Measurements from ENCODE around the gene ZSCAN21. TPM values are rescaled to one million over a fixed set of nuclear protein-coding genes. Genes with fewer than 3 reads are reported as not detected.

The ZSCAN21 gene
- total and polyA plus RNA-seq, 11 donors: 4.4 to 12.1 (median 7.2) TPM

DNA sequence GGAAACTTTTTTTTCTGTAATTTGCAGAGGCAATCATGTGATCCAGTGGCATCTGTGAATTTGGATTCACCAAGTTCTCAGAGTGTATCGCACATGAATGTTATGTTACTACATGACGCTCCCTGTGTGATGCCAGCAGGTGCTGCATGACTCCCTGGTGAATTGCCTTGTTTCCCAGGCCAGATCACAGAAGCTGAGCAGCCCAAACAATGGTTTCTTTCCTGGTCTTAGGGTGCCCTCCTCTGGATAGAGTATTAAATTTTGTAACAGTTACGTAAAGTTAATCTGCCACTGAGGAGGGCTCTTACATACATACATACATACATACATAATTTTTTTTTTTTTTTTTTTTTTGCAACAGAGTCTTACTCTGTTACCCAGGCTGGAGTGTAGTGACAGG, 3.6 kb downstream of the ZSCAN21 start:
- no peaks in the 10 kb centered on the region for H3K27me3 ChIP-seq
- WGBS, 4 donors: 49 to 69% (median 59%) methylated on average over 3 of the region's 3 CpGs
- no peak overlapping the region for H3K4me3 ChIP-seq
- intact Hi-C loops (cut with DNase I): loop anchor here in 7 of 10 donors (5.0 to 10.0 kb wide), 5 partner anchors 56 to 138 kb away; partner anchors contain the start of genes TRIM4 (in 2 of the 7) and AZGP1 (in 1 of the 7)
- TF ChIP-seq, protein P1, sequence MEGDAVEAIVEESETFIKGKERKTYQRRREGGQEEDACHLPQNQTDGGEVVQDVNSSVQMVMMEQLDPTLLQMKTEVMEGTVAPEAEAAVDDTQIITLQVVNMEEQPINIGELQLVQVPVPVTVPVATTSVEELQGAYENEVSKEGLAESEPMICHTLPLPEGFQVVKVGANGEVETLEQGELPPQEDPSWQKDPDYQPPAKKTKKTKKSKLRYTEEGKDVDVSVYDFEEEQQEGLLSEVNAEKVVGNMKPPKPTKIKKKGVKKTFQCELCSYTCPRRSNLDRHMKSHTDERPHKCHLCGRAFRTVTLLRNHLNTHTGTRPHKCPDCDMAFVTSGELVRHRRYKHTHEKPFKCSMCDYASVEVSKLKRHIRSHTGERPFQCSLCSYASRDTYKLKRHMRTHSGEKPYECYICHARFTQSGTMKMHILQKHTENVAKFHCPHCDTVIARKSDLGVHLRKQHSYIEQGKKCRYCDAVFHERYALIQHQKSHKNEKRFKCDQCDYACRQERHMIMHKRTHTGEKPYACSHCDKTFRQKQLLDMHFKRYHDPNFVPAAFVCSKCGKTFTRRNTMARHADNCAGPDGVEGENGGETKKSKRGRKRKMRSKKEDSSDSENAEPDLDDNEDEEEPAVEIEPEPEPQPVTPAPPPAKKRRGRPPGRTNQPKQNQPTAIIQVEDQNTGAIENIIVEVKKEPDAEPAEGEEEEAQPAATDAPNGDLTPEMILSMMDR (IDR thresholded peaks at IDR 0.05): peak in 6 of 12 donors; percentile 6 to 32 (median 24)
- no peak for TF ChIP-seq POLR2A (IDR thresholded peaks at IDR 0.05)
- peak in 3 of 4 donors; percentile 18 to 30 (median 29) for ATAC-seq
- H3K36me3 ChIP-seq: peaks cover 0 to 34% (median 17%) of the 10 kb centered on the region in 9 donors
- H3K9me3 ChIP-seq: no peaks in the 10 kb centered on the region
- peak overlapping the region in 1 of 12 donors; percentile 4 for H3K27ac ChIP-seq
- peak in 1 of 5 donors; percentile 13 for DNase-seq
- H3K4me1 ChIP-seq: peaks cover 0 to 19% (median 7%) of the 10 kb centered on the region in 12 donors

DNA sequence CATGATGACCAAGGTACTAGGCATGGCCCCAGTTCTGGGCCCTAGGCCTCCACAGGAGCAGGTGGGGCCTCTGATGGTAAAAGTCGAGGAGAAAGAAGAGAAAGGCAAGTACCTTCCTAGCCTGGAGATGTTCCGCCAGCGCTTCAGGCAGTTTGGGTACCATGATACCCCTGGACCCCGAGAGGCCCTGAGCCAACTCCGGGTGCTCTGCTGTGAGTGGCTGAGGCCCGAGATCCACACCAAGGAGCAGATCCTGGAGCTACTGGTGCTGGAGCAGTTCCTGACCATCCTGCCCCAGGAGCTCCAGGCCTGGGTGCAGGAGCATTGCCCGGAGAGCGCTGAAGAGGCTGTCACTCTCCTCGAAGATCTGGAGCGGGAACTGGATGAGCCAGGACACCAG, 7.4 kb downstream of the ZSCAN21 start:
- ATAC-seq: no peak
- no peaks in the 10 kb centered on the region for H3K9me3 ChIP-seq
- H3K36me3 ChIP-seq: peaks cover 0 to 69% (median 50%) of the 10 kb centered on the region in 9 donors
- H3K27ac ChIP-seq: no peak overlapping the region
- no peak overlapping the region for H3K4me3 ChIP-seq
- WGBS, 4 donors: 92 to 96% (median 95%) methylated on average over 9 to 10 of the region's 10 CpGs
- no peak for TF ChIP-seq POLR2A (IDR thresholded peaks at IDR 0.05)
- TF ChIP-seq, protein P1 (IDR thresholded peaks at IDR 0.05): no peak
- H3K4me1 ChIP-seq: peaks cover 0 to 4% (median 0%) of the 10 kb centered on the region in 12 donors
- no peak for DNase-seq
- no peaks in the 10 kb centered on the region for H3K27me3 ChIP-seq
- intact Hi-C loops (cut with DNase I): loop anchor here in 4 of 10 donors (10.0 kb wide), 2 partner anchors 62 to 142 kb away; partner anchors contain the start of gene TRIM4 (in 2 of the 4)

- no peak overlapping the region for H3K4me3 ChIP-seq
- intact Hi-C loops (cut with DNase I): loop anchor here in 4 of 10 donors (10.0 kb wide), 2 partner anchors 64 to 144 kb away; partner anchors contain the start of gene TRIM4 (in 2 of the 4)
- H3K27ac ChIP-seq: no peak overlapping the region
- DNase-seq: no peak
- 79 to 83% (median 81%) methylated on average over 5 of the region's 5 CpGs for WGBS, 4 donors
- H3K36me3 ChIP-seq: peaks cover 0 to 87% (median 69%) of the 10 kb centered on the region in 9 donors
- no peaks in the 10 kb centered on the region for H3K4me1 ChIP-seq
- ATAC-seq: no peak
- no peaks in the 10 kb centered on the region for H3K27me3 ChIP-seq
- H3K9me3 ChIP-seq: no peaks in the 10 kb centered on the region
- TF ChIP-seq, protein P1 (IDR thresholded peaks at IDR 0.05): no peak
- TF ChIP-seq POLR2A (IDR thresholded peaks at IDR 0.05): no peak
Measured at GRCh38 chr7:100059251-100059739, 9.7 kb downstream of the ZSCAN21 start.

- intact Hi-C loops (cut with DNase I): no loop called here
- Histone ChIP-seq H3K9me3 (no peaks in the 10 kb centered on the region), H3K4me3 (no peak overlapping the region), H3K27ac (no peak overlapping the region), H3K36me3 (peaks cover 0 to 88% (median 79%) of the 10 kb centered on the region in 9 donors), H3K4me1 (peaks cover 0 to 17% (median 9%) of the 10 kb centered on the region in 12 donors), H3K27me3 (no peaks in the 10 kb centered on the region)
- ATAC-seq (no peak), DNase-seq (no peak)
- WGBS, 4 donors: 91 to 93% (median 92%) methylated on average over 11 of the region's 11 CpGs
- TF ChIP-seq POLR2A (IDR thresholded peaks at IDR 0.05): no peak
- TF ChIP-seq, protein P1 (IDR thresholded peaks at IDR 0.05): no peak
Measured at GRCh38 chr7:100061518-100062193, 12.1 kb downstream of the ZSCAN21 start.

Data from heart left ventricle (tissue), 16 donors.